ENCODE results near the gene CLDN20.

CLDN20 gene

GRCh38 chr6:155245831-155246230 is 18.0 kb upstream of the CLDN20 start:
- no peak for DNase-seq

GRCh38 chr6:155246825-155247224 is 17.0 kb upstream of the CLDN20 start:
- DNase-seq, result no peak

- DNase-seq, result no peak
Observed at GRCh38 chr6:155247618-155248007, 16.2 kb upstream of the CLDN20 start.

- DNase-seq, result no peak
Observed at GRCh38 chr6:155248008-155249001, 15.5 kb upstream of the CLDN20 start.

DNA sequence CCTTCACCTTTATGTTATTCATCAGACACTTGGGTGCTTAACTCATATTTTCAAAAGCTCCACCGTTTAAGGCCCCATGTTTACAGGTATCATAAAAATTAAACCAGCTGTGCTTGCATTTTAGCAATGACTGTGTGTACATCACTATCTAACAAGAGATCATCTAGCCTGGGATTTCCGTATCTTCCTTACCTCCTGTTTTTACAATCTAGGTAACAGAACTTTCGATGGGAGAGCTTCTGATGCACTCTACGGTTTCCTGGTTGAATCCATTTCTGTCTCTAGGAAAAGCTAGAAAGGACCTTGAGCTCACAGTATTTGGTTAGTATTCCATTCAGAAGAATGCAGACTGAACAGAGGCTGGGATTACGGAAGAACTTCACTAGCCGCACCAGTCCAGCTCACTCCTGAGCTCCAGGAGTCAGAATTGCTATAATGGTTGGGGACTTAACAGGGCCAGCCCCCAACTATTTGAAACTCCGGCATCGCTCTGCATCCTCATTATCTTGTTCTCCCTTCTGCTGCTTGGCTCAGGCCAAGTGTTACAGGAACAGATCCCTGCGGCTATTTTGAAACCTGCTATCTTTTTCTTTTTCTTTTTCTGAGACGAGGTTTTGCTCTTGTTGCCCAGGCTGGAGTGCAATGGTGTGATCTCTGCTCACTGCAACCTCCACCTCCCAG is 13.0 kb upstream of the CLDN20 start:
- DNase-seq, result no peak

DNA sequence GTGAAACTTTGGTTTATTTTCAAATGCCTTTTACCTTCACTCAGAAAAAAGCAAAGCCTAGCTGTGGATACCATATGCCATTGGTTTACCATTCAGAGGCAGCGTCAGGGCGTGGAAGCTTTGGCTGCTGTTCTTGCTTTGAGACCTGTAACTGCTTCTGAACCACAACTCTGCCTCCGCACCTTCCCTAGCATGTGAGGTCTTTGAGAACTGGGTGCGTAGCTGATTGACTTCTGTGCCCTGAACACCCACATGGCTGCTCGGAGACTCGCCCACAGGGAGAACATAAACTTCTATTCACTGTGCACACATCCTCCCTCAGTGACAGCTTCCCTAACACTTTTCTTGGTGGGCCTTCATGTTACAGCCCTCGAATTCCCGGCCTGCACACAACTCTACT is 11.2 kb upstream of the CLDN20 start:
- no peak for DNase-seq

DNA sequence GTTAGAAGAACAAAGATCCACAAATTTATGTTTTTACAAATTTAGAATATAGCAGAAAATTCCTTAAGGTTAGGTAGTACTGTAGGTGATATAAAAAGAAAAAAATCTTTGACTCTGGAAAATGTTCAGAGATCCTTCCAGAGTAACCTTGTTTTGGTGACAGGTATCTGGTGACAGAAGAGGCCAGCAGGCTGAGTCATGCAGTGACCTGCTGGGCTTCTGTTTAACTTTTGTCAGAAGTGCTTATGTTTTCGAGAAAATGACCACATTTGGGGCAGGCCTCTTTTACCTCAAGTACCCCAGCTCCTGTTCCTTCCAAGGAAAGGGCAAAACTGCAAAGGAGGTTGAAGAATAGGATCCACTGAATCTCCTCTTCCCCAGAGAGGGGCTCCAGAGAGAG is 10.5 kb upstream of the CLDN20 start:
- DNase-seq, result no peak

DNA sequence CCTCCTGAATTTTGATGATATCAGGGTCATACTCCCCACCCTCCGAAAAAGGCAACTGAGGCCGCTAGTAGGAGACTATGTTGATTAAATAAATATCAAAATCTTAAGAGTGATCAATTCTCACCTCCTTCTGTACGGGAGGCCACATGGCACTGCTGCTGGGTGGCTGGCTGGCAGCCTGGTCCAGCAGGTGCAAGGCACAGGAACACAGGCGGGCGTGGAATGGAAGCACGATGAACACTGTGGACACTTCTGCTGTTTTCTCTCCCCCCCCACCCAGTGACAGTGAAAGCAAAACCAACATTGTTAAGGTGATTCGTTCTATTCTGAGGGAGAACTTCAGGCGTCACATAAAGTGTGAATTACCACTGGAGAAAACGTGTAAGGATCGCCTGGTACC is 9.7 kb upstream of the CLDN20 start:
- no peak for DNase-seq

DNA sequence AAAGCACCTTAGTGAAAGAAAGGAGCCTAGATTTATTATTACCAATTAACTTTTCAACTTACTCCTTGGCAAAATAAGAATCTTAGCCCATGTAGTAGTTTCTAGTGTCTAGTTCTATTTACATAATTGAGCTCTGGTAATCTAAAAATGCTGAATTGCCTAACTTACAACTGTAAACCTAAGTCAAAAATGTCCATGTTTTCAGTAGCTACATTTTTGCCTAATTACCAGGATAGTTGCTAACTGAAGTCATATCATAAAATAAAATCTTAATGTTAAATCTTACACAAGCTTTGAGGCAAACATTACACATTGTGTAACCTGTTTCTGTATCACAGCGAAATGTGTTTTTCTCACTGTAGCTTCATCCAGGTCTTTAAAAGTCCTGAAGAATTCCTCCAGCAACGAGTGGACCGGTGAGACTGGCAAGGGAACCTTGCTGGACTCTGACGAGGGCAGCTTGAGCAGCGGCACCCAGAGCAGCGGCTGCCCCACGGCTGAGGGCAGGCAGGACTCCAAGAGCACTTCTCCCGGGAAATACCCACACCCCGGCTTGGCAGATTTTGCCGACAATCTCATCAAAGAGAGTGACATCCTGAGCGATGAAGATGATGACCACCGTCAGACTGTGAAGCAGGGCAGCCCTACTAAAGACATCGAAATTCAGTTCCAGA is 7.6 kb upstream of the CLDN20 start:
- no peak for DNase-seq

DNA sequence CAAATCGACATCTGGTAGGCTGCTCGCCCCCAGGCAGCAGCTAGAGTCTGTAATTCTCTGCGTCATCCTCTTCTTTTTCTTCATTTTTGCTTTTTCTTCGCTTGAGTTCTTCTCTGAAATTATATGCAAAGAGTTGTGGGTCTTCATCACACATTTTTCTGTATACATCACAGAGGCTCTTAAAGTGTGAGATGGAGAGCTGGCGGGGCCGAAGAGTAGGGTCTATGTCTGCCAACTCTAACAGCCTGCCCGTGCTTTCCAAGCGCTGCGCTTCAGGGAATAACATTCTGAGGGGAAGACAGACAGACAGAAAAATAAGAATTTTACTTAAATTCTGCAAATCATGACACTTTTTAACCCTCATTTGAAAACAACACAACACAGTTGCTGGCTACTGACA is 6.0 kb upstream of the CLDN20 start:
- DNase-seq, result no peak

GRCh38 chr6:155259204-155259603 is 4.6 kb upstream of the CLDN20 start:
- no peak for DNase-seq

DNA sequence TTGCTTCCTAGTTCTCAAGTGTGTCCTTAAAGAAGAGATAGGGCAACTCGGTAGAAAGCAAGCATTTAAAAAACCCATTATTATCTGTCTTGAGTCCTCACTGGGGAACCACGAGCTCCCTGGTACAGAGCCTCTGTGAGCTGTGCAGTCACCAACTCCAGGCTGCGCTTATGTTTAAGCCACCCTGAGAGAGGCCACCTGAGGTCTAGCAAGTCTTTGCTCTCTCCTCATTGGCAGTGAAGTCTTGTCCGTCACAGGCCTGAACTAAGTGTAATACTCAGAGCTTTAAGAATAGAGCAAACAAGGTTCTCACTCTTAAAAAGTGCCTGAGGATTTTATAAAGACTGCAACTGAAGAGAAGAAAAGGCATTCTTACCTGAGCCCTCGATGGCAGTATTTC is 3.9 kb upstream of the CLDN20 start:
- DNase-seq, result no peak

DNA sequence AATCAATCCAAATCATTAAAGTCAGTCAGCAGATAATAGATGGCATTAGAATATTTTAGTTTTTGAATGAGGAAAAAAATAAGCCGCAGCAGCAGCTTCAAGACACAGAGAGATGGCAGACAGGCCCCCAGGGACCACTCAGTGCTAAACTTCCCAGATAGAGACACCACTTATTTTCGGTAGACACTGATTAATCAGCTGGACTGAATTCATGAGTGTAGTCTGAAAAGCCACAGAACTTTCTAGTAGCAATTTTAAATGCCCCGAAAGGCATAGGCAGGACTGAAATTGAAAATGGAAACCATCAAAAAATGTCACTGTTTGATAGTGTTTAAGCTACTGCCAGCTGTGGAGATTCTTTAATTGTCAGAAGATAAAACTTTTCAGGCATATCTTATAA is 3.1 kb upstream of the CLDN20 start:
- no peak for DNase-seq

GRCh38 chr6:155261111-155261900 is 2.5 kb upstream of the CLDN20 start:
- no peak for DNase-seq

DNA sequence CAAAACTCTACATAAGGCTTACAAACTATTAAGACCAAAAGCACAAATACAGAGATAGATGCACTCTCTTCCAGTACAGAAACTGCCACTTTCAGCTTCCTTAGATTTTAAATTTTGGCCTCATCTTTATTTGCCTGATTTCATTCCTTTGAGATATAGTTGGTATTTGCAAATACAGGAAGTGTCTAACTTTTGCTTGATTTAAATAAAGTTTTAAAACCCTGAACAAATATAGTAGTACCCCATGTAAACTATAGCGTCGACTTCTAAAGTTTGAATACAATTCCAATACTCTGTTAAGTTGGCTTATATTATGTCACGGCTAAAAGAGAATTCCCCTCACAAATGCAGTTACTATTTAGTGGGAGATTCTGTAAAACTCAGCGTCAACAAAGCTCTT is 1.2 kb upstream of the CLDN20 start:
- no peak for DNase-seq

- no peak for DNase-seq
Observed at GRCh38 chr6:155264693-155265320, 994 bp downstream of the CLDN20 start.

DNA sequence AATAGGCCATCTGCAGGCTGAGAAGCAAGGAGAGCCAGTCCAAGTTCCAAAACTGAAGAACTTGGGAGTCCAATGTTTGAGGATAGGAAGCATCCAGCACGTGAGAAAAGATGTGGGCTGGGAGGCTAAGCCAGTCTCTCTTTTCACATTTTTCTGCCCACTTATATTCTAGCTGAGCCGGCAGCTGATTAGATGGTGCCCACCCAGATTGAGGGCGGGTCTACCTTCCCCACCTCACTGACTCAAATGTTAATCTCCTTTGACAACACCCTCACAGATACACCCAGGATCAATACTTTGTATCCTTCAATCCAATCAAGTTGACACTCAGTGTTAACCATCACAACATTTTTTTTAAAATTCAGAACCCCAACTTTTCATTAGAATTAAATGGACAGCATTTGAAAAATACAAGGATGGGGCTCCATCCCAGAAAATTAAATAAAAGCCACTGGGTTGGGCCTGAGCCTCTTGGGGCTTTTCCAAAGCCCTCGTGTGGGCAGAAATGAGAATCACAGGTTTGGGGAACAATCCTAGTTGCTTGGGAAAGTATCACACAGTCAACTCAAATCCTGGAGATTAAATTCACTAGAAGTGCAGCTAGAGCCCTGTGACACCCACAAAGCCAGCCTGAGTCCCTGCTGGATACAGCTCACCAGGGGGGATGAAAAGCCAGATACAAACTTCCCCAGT is 2.2 kb downstream of the CLDN20 start:
- no peak for DNase-seq

DNA sequence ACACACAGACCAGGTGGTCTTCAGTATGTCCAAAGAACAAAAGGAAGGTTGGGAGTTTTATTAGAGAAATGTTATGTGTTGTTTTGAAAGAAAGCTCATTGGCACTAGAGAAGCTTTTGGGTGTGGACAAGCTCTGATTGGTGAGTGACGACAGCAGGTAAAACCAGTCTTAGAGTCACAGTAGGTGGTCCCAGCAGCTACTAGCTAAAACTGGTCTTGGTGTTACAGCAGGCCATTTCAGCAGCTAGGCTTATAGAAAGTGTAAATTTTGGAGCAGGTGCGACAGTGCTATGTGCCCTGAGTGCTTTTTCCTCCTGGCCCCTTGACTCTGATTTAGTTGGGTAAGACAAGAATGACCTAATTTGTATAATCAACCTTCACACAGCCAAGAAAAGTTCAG is 3.6 kb downstream of the CLDN20 start:
- DNase-seq, result no peak

DNA sequence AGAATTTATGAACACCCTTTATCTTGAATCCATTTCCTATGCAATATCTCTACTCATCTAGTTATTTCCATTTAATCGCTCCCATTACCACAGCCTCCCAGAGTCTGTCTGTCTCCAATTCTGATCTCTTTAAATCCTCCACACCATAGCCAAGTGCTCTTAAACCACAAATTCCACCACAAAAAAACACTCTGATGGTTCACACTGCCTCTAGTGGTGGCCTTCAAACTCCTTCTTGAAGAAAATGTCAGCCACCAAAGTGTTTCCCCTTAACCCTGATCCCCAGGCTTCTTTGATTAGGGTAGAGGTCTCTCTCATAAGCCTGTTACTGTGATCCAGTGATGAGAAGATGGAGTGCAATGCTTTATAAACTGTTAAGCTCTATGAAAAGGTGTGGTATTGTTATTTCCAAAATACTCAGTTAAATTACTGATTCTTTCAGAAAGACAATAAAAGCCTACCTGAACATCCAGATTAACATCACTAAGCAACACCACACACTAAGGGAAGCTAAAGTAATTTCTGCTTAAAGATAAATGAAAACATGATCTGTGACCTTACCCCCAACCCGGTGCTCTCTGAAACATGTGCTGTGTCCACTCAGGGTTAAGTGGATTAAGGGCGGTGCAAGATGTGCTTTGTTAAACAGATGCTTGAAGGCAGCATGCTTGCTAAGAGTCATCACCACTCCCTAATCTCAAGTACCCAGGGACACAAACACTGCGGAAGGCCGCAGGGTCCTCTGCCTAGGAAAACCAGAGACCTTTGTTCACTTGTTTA is 4.5 kb downstream of the CLDN20 start:
- peak; percentile 12 for DNase-seq

DNA sequence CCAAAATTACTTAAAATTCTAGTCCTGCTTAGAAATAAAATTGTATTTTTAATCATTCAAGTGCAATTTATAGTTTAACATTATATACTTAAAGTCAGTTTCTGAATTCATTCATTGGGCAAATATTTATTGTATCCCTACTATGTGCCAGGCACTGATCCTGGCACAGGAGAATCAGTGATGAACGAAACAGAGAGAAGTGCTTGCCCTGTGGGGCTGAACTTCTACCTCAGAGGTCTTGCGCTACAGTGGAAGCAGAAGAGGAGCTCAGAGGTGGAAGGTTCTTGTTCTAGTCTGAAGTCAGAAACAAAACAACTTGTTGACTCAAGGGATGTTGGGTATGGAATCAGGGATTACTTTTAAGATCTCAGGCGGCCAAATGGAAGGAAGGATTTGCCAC is 6.0 kb downstream of the CLDN20 start:
- DNase-seq, result no peak

GRCh38 chr6:155270561-155271091 is 6.8 kb downstream of the CLDN20 start:
- DNase-seq, result peak; percentile 17

All from NCI-H510A treated with DMSO at 0.1 percent for 48 hours (cell line).